GM19351 (cell line): ENCODE results near the gene PBX1.

Experiments
- ATAC-seq: cut with Tn5 transposase; IDR thresholded peaks from one replicate; pipeline ENCODE4 v1.9.1; 2021; ENCODE audit warnings: mild to moderate bottlenecking, moderate library complexity; ENCODE audit not compliant: unreplicated experiment

The PBX1 gene

GRCh38 chr1:164846731-164847691 lies 288.0 kb downstream of the PBX1 start:
- no peak for ATAC-seq

GRCh38 chr1:164853146-164853545 lies 294.2 kb downstream of the PBX1 start:
- ATAC-seq = no peak

- ATAC-seq = no peak
These were observed 296.8 kb downstream of the PBX1 start for GRCh38 chr1:164855716-164856329.

- no peak for ATAC-seq
These were observed 297.4 kb downstream of the PBX1 start for GRCh38 chr1:164856381-164856780.

GRCh38 chr1:164857439-164857838 lies 298.5 kb downstream of the PBX1 start:
- no peak for ATAC-seq

- no peak for ATAC-seq
These were observed 299.2 kb downstream of the PBX1 start for GRCh38 chr1:164858096-164858632.

- no peak for ATAC-seq
These were observed 302.6 kb downstream of the PBX1 start for GRCh38 chr1:164861632-164862031.

- no peak for ATAC-seq
These were observed 304.1 kb downstream of the PBX1 start for GRCh38 chr1:164863056-164863455.

- ATAC-seq = no peak
These were observed 305.2 kb downstream of the PBX1 start for GRCh38 chr1:164864161-164864560.

- no peak for ATAC-seq
These were observed 306.4 kb downstream of the PBX1 start for GRCh38 chr1:164865385-164865784.

GRCh38 chr1:164867590-164867989 lies 308.6 kb downstream of the PBX1 start:
- ATAC-seq = no peak

GRCh38 chr1:164868990-164869389 lies 310.0 kb downstream of the PBX1 start:
- ATAC-seq = no peak

GRCh38 chr1:164875518-164875917 lies 316.5 kb downstream of the PBX1 start:
- no peak for ATAC-seq

GRCh38 chr1:164876398-164877116 lies 317.6 kb downstream of the PBX1 start:
- ATAC-seq = no peak

GRCh38 chr1:164880199-164880598 lies 321.2 kb downstream of the PBX1 start:
- ATAC-seq = no peak

GRCh38 chr1:164880644-164881043 lies 321.7 kb downstream of the PBX1 start:
- no peak for ATAC-seq

GRCh38 chr1:164885311-164885710 lies 326.3 kb downstream of the PBX1 start:
- no peak for ATAC-seq

GRCh38 chr1:164886101-164886500 lies 327.1 kb downstream of the PBX1 start:
- no peak for ATAC-seq

GRCh38 chr1:164891615-164892014 lies 332.6 kb downstream of the PBX1 start:
- no peak for ATAC-seq

- ATAC-seq = no peak
These were observed 336.3 kb downstream of the PBX1 start for GRCh38 chr1:164895026-164895912.
